SU-DHL-6 (cell line): Measurements from ENCODE around the gene MZB1.

ENCODE experiments used
- H2AFZ ChIP-seq: fragments of 200-600 bp; sonication (generic); 2 replicates; pipeline ENCODE4 v1.6.1; 2014; ENCODE audit warnings: low read depth, mild to moderate bottlenecking, moderate library complexity, mixed read lengths, antibody characterized with exemption, low read length; ENCODE audit not compliant: severe bottlenecking
- H3F3A ChIP-seq: fragments of 200-600 bp; shearing (Covaris generic); 2 replicates; pipeline ENCODE4 v1.6.0; 2016; ENCODE audit warnings: antibody characterized with exemption, mild to moderate bottlenecking; ENCODE audit not compliant: insufficient read depth
- H3K27ac ChIP-seq: fragments of 200-600 bp; sonication (generic); 2 replicates; pipeline ENCODE4 v1.5.1; 2016; ENCODE audit warnings: low read depth, mild to moderate bottlenecking, low read length, moderate library complexity, mixed read lengths
- H3K27me3 ChIP-seq: fragments of 200-600 bp; sonication (generic), shearing (Covaris generic); 2 replicates; pipeline ENCODE4 v1.6.0; 2014; ENCODE audit warnings: mild to moderate bottlenecking, low read length
- H3K36me3 ChIP-seq: fragments of 200-600 bp; sonication (generic); 2 replicates; pipeline ENCODE4 v1.6.1; 2014; ENCODE audit warnings: mild to moderate bottlenecking, low read length, mixed read lengths
- H3K4me2 ChIP-seq: fragments of 300-600, 200-600 bp; shearing (Covaris generic), sonication (generic); 2 replicates; pipeline ENCODE4 v1.6.0; 2014; ENCODE audit warnings: low read length, low read depth, mild to moderate bottlenecking; ENCODE audit not compliant: poor library complexity, severe bottlenecking
- H3K4me3 ChIP-seq: fragments of 200-600 bp; sonication (generic); 2 replicates; pipeline ENCODE4 v1.5.1; 2014; ENCODE audit warnings: antibody characterized with exemption, low read length, mild to moderate bottlenecking, mixed read lengths; ENCODE audit not compliant: insufficient read depth, poor library complexity, severe bottlenecking
- H3K79me2 ChIP-seq: fragments of 200-600 bp; sonication (generic); 2 replicates; pipeline ENCODE4 v1.6.1; 2014; ENCODE audit warnings: mild to moderate bottlenecking, low read length, moderate library complexity; ENCODE audit not compliant: insufficient read depth
- H3K9ac ChIP-seq: fragments of 200-600 bp; sonication (generic); 2 replicates; pipeline ENCODE4 v1.7.0; 2014; ENCODE audit warnings: mild to moderate bottlenecking, low read length
- H3K9me2 ChIP-seq: fragments of 200-600 bp; sonication (generic); replicated peaks from 2 replicates; pipeline ENCODE4 v1.6.1; 2014; ENCODE audit warnings: low read length; ENCODE audit not compliant: insufficient read depth
- H3K9me3 ChIP-seq: fragments of 200-600 bp; sonication (generic); 2 replicates; pipeline ENCODE4 v1.6.1; 2014; ENCODE audit warnings: low read length, mixed read lengths; ENCODE audit not compliant: insufficient read depth
- H4K20me1 ChIP-seq: fragments of 200-600 bp; sonication (generic); 2 replicates; pipeline ENCODE4 v1.6.1; 2014; ENCODE audit warnings: low read depth, mild to moderate bottlenecking, antibody characterized with exemption, low read length, moderate library complexity, mixed read lengths
- CTCF ChIP-seq: fragments of 200-600 bp; sonication (generic); IDR thresholded peaks from one replicate; pipeline ENCODE4 v1.5.1; 2017; ENCODE audit warnings: antibody characterized with exemption, mild to moderate bottlenecking, low read length, moderate library complexity; ENCODE audit not compliant: insufficient read depth, poor library complexity, severe bottlenecking
- EZH2phosphoT487 ChIP-seq: fragments of 200-600 bp; sonication (generic), shearing (Covaris generic); conservative IDR thresholded peaks from 2 replicates; pipeline ENCODE4 v1.6.1; 2018; ENCODE audit warnings: mild to moderate bottlenecking, antibody characterized with exemption, low read length, moderate library complexity, mixed read lengths

Gene MZB1

GRCh38 chr5:139385061-139386049, 4.4 kb downstream of the MZB1 start:
- Histone ChIP-seq H2AFZ (no peak overlapping the region), H3K9me2 (no peaks in the 10 kb centered on the region), H3K36me3 (no peaks in the 10 kb centered on the region), H3K4me3 (no peak overlapping the region), H3K4me2 (peak overlapping the region; percentile 19), H3K27me3 (no peaks in the 10 kb centered on the region), H3F3A (peaks cover 54% of the 10 kb centered on the region), H3K9ac (peak overlapping the region; percentile 23; the same call in 1 of the 2 replicates), H3K79me2 (peaks cover 6% of the 10 kb centered on the region; the same call in 1 of the 2 replicates), H4K20me1 (no peaks in the 10 kb centered on the region), H3K9me3 (no peaks in the 10 kb centered on the region), H3K27ac (peak overlapping the region; percentile 50)
- TF ChIP-seq EZH2phosphoT487 (no peak), CTCF (no peak)

GRCh38 chr5:139384591-139385051, 5.1 kb downstream of the MZB1 start:
- H3K9ac ChIP-seq, result peak overlapping the region; percentile 23; the same call in 1 of the 2 replicates
- no peaks in the 10 kb centered on the region for H4K20me1 ChIP-seq
- no peaks in the 10 kb centered on the region for H3K9me2 ChIP-seq
- H2AFZ ChIP-seq, result no peak overlapping the region
- H3K36me3 ChIP-seq, result no peaks in the 10 kb centered on the region
- H3K9me3 ChIP-seq, result no peaks in the 10 kb centered on the region
- no peak overlapping the region for H3K4me3 ChIP-seq
- peaks cover 6% of the 10 kb centered on the region; the same call in 1 of the 2 replicates for H3K79me2 ChIP-seq
- TF ChIP-seq CTCF (no peak), EZH2phosphoT487 (no peak)
- peak overlapping the region; percentile 19 for H3K4me2 ChIP-seq
- H3K27ac ChIP-seq, result peak overlapping the region; percentile 50; the same call in 1 of the 2 replicates
- peaks cover 48% of the 10 kb centered on the region for H3F3A ChIP-seq
- no peaks in the 10 kb centered on the region for H3K27me3 ChIP-seq

- Histone ChIP-seq H3K4me3 (no peak overlapping the region), H3K9ac (no peak overlapping the region), H3K9me2 (no peaks in the 10 kb centered on the region), H3K27me3 (no peaks in the 10 kb centered on the region), H3K27ac (no peak overlapping the region), H3K4me2 (no peak overlapping the region), H2AFZ (no peak overlapping the region), H3F3A (peaks cover 44% of the 10 kb centered on the region), H4K20me1 (no peaks in the 10 kb centered on the region), H3K36me3 (no peaks in the 10 kb centered on the region), H3K9me3 (no peaks in the 10 kb centered on the region), H3K79me2 (peaks cover 2% of the 10 kb centered on the region; the same call in 1 of the 2 replicates)
- no peak for TF ChIP-seq CTCF
- TF ChIP-seq EZH2phosphoT487, result no peak
Observed at GRCh38 chr5:139383993-139384590, 5.6 kb downstream of the MZB1 start.
